Neural cell (in vitro differentiated cells): ENCODE measurements around the gene DNAJC13.

ENCODE experiments used
- CTCF ChIP-seq: fragments of 450-650 bp; IDR thresholded peaks from 2 replicates; pipeline ENCODE4 v1.5.1; 2014; ENCODE audit warnings: antibody characterized with exemption, mild to moderate bottlenecking, moderate library complexity; ENCODE audit not compliant: poor library complexity, severe bottlenecking
- EP300 ChIP-seq: fragments of 450-650 bp; conservative IDR thresholded peaks from 2 replicates; pipeline ENCODE4 v1.6.1; 2014; ENCODE audit warnings: antibody characterized with exemption, mild to moderate bottlenecking, moderate library complexity; ENCODE audit not compliant: poor library complexity, severe bottlenecking
- MXI1 ChIP-seq: fragments of 450-650 bp; conservative IDR thresholded peaks from 2 replicates; pipeline ENCODE4 v1.6.1; 2014; ENCODE audit warnings: antibody characterized with exemption, mild to moderate bottlenecking; ENCODE audit not compliant: poor library complexity, severe bottlenecking
- POLR2AphosphoS5 ChIP-seq: IDR thresholded peaks from 2 replicates; pipeline ENCODE4 v1.6.1; 2012
- RAD21 ChIP-seq: fragments of 450-650 bp; conservative IDR thresholded peaks from 2 replicates; pipeline ENCODE4 v1.6.1; 2014; ENCODE audit warnings: antibody characterized with exemption, mild to moderate bottlenecking, moderate library complexity
- TAF1 ChIP-seq: IDR thresholded peaks from 2 replicates; pipeline ENCODE4 v1.6.1; 2012; ENCODE audit warnings: low read depth

- TF ChIP-seq TAF1 (no peak), CTCF (no peak), RAD21 (no peak), MXI1 (no peak), EP300 (no peak), POLR2AphosphoS5 (no peak)
Measured at GRCh38 chr3:132542577-132542976, 125.3 kb downstream of the DNAJC13 start.
